Astrocyte of the cerebellum (primary cell): ENCODE results near the gene SLCO3A1.
"Not testable (repeated sequence)": the region's sequence is repeated elsewhere in the genome, so short reads cannot be mapped to it uniquely, and the experiment has no call there.

ENCODE experiments used
- DNase-seq: peaks from one replicate; pipeline ENCODE4 v3.0.0-alpha.2; 2011; ENCODE audit warnings: low read depth
- H3K4me3 ChIP-seq: 2 replicates; pipeline ENCODE4 v1.5.1; 2011; ENCODE audit warnings: mild to moderate bottlenecking, low read depth, low read length, moderate library complexity
- CTCF ChIP-seq: IDR thresholded peaks from 2 replicates; pipeline ENCODE4 v1.5.1; 2012; ENCODE audit warnings: low read length, low read depth, moderate library complexity, mild to moderate bottlenecking; ENCODE audit errors: missing control alignments
- in situ Hi-C: cut with HindIII; loops from 2 replicates; pipeline ENCODE4 v1.10.0; 2017; ENCODE audit warnings: low sequenced_read_pairs

The SLCO3A1 gene

GRCh38 chr15:91953432-91953831, 99.9 kb downstream of the SLCO3A1 start:
- in situ Hi-C loops: no loop called here
- no peak overlapping the region for H3K4me3 ChIP-seq

GRCh38 chr15:91954292-91954691, 100.8 kb downstream of the SLCO3A1 start:
- DNase-seq: no peak
- H3K4me3 ChIP-seq: no peak overlapping the region
- TF ChIP-seq CTCF: no peak
- in situ Hi-C loops: no loop called here

More at GRCh38 chr15:91953432-91953831, 99.9 kb downstream of the SLCO3A1 start:
- no peak for DNase-seq
- TF ChIP-seq CTCF: no peak

GRCh38 chr15:91956026-91956723, 102.7 kb downstream of the SLCO3A1 start:
- in situ Hi-C loops: no loop called here
- no peak for DNase-seq

GRCh38 chr15:91961357-91961756, 107.8 kb downstream of the SLCO3A1 start:
- in situ Hi-C loops: no loop called here
- no peak for TF ChIP-seq CTCF
- no peak overlapping the region for H3K4me3 ChIP-seq
- no peak for DNase-seq

More at GRCh38 chr15:91956026-91956723, 102.7 kb downstream of the SLCO3A1 start:
- TF ChIP-seq CTCF: no peak
- no peak overlapping the region for H3K4me3 ChIP-seq

- in situ Hi-C loops, DNase-seq, H3K4me3 ChIP-seq: not testable (repeated sequence)
These were observed 110.2 kb downstream of the SLCO3A1 start for GRCh38 chr15:91963747-91964146.

- peak; percentile 24 for DNase-seq
- no peak for TF ChIP-seq CTCF
- no peak overlapping the region for H3K4me3 ChIP-seq
- in situ Hi-C loops: no loop called here
These were observed 112.1 kb downstream of the SLCO3A1 start for GRCh38 chr15:91965501-91966193.

GRCh38 chr15:91966194-91966552, 112.7 kb downstream of the SLCO3A1 start:
- no peak for TF ChIP-seq CTCF
- DNase-seq: no peak
- in situ Hi-C loops: no loop called here
- H3K4me3 ChIP-seq: no peak overlapping the region
